GM19035 (cell line): ENCODE measurements around the gene VPS11.

Experiments
- ATAC-seq: cut with Tn5 transposase; IDR thresholded peaks from one replicate; pipeline ENCODE4 v1.9.1; 2021; ENCODE audit not compliant: unreplicated experiment

VPS11 gene

GRCh38 chr11:119078675-119079420 lies 11.2 kb downstream of the VPS11 start:
- no peak for ATAC-seq

- no peak for ATAC-seq
Observed at GRCh38 chr11:119081682-119082260, 14.2 kb downstream of the VPS11 start.

- peak; percentile 91 for ATAC-seq
Observed at GRCh38 chr11:119084663-119085436, 17.2 kb downstream of the VPS11 start, which contains the start of gene HMBS. Gene HMBS, plus strand, starts transcription at chr11:119084881. Its CDS starts 153 bp downstream, at chr11:119085034.

GRCh38 chr11:119085437-119085847 lies 17.8 kb downstream of the VPS11 start:
- peak; percentile 21 for ATAC-seq

GRCh38 chr11:119087123-119087522 lies 19.5 kb downstream of the VPS11 start:
- no peak for ATAC-seq

GRCh38 chr11:119087747-119088241 lies 20.2 kb downstream of the VPS11 start:
- no peak for ATAC-seq

- ATAC-seq = no peak
Observed at GRCh38 chr11:119088406-119088805, 20.8 kb downstream of the VPS11 start.

GRCh38 chr11:119089319-119089718 lies 21.7 kb downstream of the VPS11 start:
- ATAC-seq = no peak

GRCh38 chr11:119091178-119091577 lies 23.6 kb downstream of the VPS11 start:
- ATAC-seq = no peak

- ATAC-seq = no peak
Observed at GRCh38 chr11:119091966-119092879, 24.6 kb downstream of the VPS11 start.

GRCh38 chr11:119092880-119093842 lies 25.5 kb downstream of the VPS11 start:
- no peak for ATAC-seq

GRCh38 chr11:119093942-119094815 lies 26.6 kb downstream of the VPS11 start:
- ATAC-seq = peak; percentile 7

GRCh38 chr11:119094816-119095065 lies 27.1 kb downstream of the VPS11 start:
- ATAC-seq = peak; percentile 40

- ATAC-seq = peak; percentile 79
Observed at GRCh38 chr11:119095066-119095880, 27.7 kb downstream of the VPS11 start.

GRCh38 chr11:119099711-119100110 lies 32.1 kb downstream of the VPS11 start:
- no peak for ATAC-seq

- ATAC-seq = no peak
Observed at GRCh38 chr11:119100246-119100970, 32.8 kb downstream of the VPS11 start.
